ENCODE data around the gene GLRX2.

GLRX2 gene

DNA sequence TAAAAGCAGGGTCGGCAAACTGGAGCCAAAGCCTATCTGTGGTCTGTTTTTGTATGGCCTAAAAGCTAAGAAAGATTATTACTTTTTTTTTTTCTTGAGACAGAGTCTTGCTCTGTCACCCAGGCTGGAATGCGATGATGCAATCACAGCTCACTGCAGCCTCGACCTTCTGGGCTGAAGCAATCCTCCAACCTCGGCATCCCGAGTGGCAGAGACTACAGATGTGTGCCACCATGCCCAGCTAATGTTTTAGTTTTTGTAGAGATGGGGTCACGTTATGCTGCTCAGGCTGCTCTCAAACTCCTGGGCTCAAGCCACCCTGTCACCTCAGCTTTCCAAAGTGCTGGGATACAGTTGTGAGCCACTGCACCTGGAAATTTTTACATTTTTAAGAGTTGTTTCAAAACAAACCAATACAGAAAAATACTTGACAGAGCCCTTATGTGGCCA, 6.5 kb upstream of the GLRX2 start:
- DNase-seq (ENCODE audit: low read depth) = no peak

- DNase-seq (ENCODE audit: low read depth) = no peak
These were observed 5.7 kb upstream of the GLRX2 start for GRCh38 chr1:193110864-193111263.

DNA sequence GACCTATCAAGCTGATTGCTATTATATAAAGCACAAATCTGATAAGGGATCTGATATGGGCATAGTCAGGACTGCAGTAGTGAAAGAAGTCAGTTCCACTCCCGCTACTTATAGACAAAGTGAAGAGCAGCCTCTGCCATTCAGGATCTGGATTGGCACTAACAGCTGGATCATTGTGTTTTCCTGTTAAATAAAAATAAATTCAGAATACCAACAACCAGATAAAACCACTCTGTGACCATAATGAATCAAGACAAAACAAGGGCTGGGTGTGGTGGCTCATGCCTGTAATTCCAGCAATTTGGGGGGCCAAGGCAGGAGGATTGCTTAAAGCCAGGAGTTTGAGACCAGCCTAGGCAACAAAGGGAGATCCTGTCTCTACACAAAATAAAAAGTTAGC, 5.0 kb upstream of the GLRX2 start:
- no peak for DNase-seq (ENCODE audit: low read depth)

DNA sequence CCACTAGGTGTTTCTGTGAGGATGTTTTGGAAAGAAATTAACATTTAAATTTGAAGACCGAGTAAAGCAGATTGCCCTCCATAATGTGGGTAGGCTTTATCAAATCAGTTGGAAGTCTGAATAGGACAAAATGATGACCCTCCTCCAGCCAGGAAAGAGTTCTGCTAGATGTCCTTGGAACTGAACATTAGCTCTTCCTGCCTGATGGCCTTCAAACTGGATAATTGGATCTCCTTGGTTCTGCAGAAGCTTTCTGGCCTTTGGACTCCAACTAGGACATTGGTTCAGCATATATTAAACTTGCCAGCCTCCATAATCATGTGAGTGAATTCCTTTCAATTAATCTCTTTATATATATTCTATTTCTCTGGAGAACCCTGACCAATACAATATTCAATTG, 4.4 kb upstream of the GLRX2 start:
- DNase-seq (ENCODE audit: low read depth) = no peak

DNA sequence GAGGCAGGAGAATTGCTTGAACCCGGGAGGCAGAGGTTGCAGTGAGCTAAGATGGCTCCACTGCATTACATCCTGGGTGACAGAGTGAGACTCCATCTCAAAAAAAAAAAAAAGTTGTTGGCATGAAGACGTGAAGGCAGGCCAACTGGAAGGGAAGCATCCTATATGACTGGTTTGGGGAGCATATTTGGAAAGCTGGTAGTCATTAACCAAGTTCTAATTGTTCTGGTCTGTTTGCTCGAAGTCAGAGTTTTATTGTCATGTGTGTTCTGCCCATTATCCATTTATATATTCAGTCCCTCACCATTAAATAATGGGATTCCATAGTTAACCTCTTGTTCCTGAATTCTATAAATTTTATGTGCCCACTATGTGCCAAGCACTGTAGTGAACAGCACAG, 3.3 kb upstream of the GLRX2 start:
- no peak for DNase-seq (ENCODE audit: low read depth)

- DNase-seq (ENCODE audit: low read depth) = no peak
These were observed 585 bp upstream of the GLRX2 start for GRCh38 chr1:193105821-193106177.

DNA sequence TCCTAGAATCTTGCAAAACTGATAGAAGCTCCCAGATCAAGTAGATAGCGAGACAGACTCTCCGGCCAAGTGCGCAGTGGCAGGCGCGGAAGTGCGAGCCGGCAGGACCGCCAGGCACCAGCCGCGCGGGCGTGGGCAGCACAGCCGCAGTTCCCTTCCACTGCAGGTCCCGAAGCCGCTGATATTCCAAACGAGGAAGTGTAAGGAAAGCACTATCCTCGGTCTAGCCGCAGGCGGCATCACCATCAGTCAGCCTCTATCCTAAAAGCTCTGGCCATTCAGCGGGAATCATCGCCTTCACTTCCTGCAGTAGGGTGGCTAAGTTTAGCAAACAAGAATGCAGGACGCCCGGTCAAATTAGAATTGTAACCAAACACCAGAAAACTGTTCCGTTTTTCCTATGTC, 710 bp downstream of the GLRX2 start:
- DNase-seq (ENCODE audit: low read depth) = no peak

GRCh38 chr1:193103759-193104501, 1.3 kb downstream of the GLRX2 start:
- DNase-seq (ENCODE audit: low read depth) = no peak

DNA sequence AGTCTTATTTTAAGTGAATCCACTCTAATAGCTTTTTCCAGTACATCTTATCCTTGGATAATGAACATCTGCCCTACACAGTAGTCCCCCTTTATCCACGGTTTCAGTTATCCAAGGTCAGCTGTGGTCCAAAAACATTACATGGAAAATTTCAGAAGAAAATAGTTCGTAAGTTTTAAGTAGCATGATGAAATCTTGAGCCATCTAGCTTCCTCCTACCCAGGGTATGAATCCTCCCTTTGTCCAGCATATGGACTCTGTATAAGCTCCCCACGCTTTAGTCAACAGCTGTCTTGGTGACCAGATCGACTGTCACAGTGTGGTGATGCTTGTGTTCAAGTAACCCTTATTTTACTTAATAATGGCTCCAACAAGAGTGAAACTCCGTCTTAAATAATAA, 2.6 kb downstream of the GLRX2 start:
- DNase-seq (ENCODE audit: low read depth) = no peak

DNA sequence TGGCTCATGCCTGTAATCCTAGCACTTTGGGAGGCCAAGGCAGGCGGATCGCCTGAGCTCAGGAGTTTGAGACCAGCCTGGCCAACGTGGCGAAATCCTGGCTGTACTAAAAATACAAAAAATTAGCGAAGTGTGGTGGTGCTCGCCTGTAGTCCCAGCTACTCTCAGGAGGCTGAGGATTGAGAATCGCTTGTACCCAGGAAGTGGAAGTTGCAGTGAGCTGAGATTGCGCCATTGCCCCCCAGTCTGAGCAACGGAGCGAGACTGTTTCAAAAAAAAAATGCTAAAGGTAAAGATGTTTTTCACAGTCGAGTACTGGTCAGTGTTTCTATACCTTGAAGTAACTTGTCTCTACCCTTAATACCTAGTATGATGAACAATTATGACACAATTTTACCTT, 11.1 kb downstream of the GLRX2 start:
- DNase-seq (ENCODE audit: low read depth) = no peak

DNA sequence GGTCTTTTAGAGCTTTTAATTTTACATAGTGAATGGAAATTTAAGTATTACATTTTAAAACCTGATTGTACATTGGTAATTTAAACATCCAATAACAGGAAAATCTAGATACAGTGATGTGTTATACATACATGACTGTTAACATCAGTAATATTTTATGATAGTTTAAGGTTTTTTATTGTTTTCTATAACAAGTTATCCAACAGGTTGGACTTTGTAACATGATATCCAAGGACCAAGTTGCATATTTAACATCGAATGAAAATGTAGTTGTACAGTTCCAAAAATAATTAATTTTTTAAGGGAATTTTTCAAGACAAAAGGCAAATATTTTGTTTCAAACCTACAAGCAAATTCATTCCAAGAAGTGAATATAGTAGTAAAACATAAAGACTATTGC, 14.3 kb downstream of the GLRX2 start:
- DNase-seq (ENCODE audit: low read depth) = no peak

- no peak for DNase-seq (ENCODE audit: low read depth)
These were observed 17.3 kb downstream of the GLRX2 start for GRCh38 chr1:193087893-193088292.

DNA sequence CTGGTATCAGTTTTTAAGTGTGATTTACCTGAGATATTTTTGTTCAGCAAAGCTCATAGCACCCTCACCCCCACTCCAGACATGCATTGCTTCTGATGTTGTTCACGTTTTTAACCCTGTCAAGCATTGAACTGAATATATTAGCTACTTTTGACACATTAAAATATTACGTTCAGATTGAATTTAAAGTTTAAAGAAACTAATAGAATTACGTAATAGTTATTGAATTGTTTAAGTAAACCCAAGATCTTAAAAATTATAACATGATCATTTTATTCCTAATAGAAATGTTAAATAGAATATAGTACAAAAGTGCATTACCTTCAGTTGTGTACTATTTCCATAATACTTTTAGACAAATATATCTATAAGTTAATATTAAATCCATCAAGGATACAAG, 18.9 kb downstream of the GLRX2 start:
- no peak for DNase-seq (ENCODE audit: low read depth)

GRCh38 chr1:193085263-193085662, 20.0 kb downstream of the GLRX2 start:
- no peak for DNase-seq (ENCODE audit: low read depth)

DNA sequence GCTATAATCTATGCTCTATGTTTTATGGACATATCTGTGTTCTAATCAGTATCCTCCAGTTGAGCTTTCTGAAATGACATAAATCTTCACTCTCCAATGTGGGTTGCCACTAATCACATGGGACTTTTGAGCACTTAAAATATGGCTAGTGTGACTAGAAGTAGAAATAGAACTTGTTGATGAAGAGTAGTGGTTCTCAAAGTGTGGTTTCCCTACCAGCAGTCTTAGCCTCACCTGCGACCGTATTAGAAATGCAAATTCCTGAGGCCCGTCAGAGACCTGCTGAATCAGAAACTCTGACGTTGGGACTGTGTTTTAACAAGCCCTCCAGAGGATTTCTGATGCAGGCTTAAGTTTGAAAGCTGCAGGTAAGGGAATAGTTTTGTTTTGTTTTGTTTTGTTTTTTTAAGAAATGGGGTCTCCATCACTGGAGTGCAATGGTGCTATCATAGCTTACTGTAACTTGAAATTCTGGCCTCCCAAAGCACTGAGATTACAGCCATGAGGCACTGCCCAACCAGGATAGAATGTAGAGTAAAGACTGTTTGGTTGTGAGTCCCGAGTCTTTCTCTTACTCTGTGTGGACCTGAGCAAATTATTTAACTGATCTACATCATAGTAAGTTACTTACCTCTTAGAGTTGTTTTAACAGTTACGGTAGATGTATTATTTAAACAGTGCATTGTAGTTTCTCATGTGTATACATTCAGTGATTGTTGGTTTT, 21.7 kb downstream of the GLRX2 start:
- DNase-seq (ENCODE audit: low read depth) = no peak

DNA sequence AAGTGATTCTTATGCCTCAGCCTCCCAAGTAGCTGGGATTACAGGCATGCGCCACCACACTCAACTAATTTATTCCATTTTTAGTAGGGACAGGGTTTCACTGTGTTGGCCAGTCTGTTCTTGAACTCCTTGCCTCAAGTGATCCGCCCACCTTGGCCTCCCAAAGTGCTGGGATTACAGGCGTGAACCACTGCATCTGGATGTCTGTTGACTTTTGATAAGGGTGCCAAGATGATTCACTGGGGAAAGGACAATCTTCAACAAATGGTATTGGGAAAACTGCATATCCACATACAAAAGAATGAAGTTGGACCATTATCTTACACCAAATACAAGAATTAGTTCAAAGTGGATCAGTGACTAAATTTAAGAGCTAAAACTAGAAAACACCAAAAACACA, 26.0 kb downstream of the GLRX2 start:
- no peak for DNase-seq (ENCODE audit: low read depth)

- no peak for DNase-seq (ENCODE audit: low read depth)
These were observed 27.2 kb downstream of the GLRX2 start for GRCh38 chr1:193077991-193078390.

- no peak for DNase-seq (ENCODE audit: low read depth)
These were observed 34.3 kb downstream of the GLRX2 start for GRCh38 chr1:193070942-193071341.

- no peak for DNase-seq (ENCODE audit: low read depth)
These were observed 34.8 kb downstream of the GLRX2 start for GRCh38 chr1:193070386-193070753.

DNA sequence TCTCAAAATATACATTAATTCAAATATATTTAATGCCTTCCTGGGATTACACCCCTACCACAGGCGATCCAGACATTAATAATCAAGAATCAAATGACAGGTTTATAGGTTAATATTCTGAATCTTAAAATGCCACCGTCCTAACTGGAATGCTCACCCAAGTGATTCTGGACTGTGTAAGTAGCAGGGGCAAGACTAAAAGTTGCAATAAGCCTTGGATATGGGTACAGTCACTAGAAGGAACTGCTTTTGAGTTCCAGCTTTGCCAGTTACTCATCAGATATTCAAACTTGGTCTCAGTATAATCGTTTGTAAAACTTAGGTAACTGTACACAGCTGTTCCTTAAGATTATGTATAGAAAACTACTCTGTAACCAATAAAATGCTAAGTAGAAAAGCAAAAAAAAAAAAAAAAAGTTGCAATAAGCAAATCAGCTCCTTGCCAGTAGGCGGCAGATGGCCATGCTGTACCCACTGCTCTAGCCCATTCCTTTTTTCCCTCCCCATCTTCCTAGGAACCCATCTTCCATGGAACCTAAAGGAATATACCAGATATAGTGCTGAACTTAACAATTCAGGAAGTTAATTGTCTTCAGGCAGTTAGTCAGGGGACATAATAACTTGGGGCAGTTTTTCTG, 35.3 kb downstream of the GLRX2 start:
- DNase-seq (ENCODE audit: low read depth) = no peak

- DNase-seq (ENCODE audit: low read depth) = no peak
These were observed 37.2 kb downstream of the GLRX2 start for GRCh38 chr1:193068013-193068412.

- DNase-seq (ENCODE audit: low read depth) = no peak
These were observed 38.6 kb downstream of the GLRX2 start for GRCh38 chr1:193066606-193067005.

DNA sequence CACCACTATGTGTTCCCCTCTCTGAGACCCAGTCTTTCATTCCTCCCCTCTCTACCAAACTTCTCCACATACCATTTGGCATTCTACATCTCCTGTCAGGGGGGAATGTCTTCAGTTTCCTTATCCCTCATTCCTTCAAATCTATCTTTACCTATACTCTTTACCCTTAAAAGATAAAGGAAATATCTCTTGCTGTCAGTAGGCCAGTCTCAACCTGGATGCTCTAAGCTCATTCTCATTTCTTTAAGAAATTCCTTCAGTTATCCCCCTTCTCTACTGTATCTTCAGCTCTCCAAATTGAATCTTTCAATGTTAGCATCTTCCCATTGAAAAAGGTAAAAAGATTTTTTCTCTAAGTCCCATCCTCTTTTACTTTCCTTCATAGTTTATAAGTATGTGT, 39.3 kb downstream of the GLRX2 start:
- DNase-seq (ENCODE audit: low read depth) = no peak

Measured in stimulated activated CD4-positive, alpha-beta T cell treated with anti-CD3 and anti-CD28 coated beads, Interleukin-2, amount 100 ng/mL, for 4 hours (primary cell).